Stomach (tissue), 4 donors: ENCODE data around the gene SOX6.

Source experiments
- EP300 ChIP-seq: sonication (generic); formaldehyde crosslinking; IDR thresholded peaks from one replicate; pipeline ENCODE4 v1.6.1; 2017; ENCODE audit warnings: antibody characterized with exemption
- POLR2AphosphoS5 ChIP-seq, 3 donors: sonication (generic); formaldehyde crosslinking; IDR thresholded peaks; one replicate each; pipeline ENCODE4 v1.6.1; 2016; ENCODE audit warnings: antibody characterized with exemption in 3 of 3
- TF ChIP-seq, protein P1 (sequence below), 7 experiments: fragments of 450-650 bp in 4 of 7; fragments of 200-600 bp in 3 of 7; sonication (generic) in 3 of 7; IDR thresholded peaks; one replicate each; pipeline ENCODE4 v1.5.1; 2016 to 2019; ENCODE audit warnings: antibody characterized with exemption in 7 of 7, control low read depth in 2 of 7, mild to moderate bottlenecking in 1 of 7

DNA sequence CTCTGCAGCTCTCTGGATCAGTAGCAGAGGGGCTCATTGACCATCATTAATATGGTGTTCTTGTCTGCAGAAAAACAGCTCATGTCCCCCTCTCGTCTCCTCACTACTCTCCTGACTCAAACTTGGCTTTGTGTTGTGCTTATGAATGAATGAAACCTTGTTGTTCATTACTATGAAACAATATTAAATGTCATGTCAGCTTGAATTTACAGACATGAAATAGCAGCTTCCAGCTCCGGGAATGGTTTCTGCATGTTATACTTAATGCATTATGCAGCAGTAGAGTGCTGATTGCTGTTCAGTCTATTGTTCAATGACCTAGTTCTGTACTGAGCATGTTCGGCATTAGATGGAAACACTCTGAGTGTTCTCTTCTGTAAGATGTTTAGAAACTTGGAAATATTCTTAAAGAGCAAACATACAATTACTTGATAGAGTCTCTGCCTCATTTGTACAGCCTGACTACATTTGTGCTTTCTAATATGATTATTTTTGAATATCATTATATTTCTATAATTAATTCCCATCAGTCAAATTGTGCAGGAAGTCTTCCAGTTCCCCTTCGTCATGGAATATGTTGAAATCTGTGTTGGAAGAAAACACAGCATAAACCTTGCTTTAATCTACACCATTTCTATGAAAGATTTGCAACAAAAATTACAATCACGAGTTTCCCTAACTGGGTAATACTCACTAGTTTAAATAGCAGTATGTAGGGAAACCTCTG lies 340.4 kb downstream of the SOX6 start:
- TF ChIP-seq POLR2AphosphoS5 (IDR thresholded peaks at IDR 0.05) (no peak), EP300 (no peak)
- TF ChIP-seq, protein P1, sequence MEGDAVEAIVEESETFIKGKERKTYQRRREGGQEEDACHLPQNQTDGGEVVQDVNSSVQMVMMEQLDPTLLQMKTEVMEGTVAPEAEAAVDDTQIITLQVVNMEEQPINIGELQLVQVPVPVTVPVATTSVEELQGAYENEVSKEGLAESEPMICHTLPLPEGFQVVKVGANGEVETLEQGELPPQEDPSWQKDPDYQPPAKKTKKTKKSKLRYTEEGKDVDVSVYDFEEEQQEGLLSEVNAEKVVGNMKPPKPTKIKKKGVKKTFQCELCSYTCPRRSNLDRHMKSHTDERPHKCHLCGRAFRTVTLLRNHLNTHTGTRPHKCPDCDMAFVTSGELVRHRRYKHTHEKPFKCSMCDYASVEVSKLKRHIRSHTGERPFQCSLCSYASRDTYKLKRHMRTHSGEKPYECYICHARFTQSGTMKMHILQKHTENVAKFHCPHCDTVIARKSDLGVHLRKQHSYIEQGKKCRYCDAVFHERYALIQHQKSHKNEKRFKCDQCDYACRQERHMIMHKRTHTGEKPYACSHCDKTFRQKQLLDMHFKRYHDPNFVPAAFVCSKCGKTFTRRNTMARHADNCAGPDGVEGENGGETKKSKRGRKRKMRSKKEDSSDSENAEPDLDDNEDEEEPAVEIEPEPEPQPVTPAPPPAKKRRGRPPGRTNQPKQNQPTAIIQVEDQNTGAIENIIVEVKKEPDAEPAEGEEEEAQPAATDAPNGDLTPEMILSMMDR (IDR thresholded peaks at IDR 0.05): no peak
